Liver (tissue), 2 donors: ENCODE measurements around the gene EFEMP2.

Experiments
- CTCF ChIP-seq: fragments of 150-350 bp; IDR thresholded peaks from 2 replicates; pipeline ENCODE4 v1.5.1; 2017; ENCODE audit warnings: improper control_type of control experiment, low read depth, low read length; ENCODE audit not compliant: missing input control
- TF ChIP-seq, protein P1 (sequence below): IDR thresholded peaks from 2 replicates; pipeline ENCODE4 v1.6.1; 2016; ENCODE audit warnings: antibody characterized with exemption
- donor health status: healthy.

GRCh38 chr11:65829459-65829858 lies 43.1 kb downstream of the EFEMP2 start:
- no peak for TF ChIP-seq CTCF
- TF ChIP-seq, protein P1, sequence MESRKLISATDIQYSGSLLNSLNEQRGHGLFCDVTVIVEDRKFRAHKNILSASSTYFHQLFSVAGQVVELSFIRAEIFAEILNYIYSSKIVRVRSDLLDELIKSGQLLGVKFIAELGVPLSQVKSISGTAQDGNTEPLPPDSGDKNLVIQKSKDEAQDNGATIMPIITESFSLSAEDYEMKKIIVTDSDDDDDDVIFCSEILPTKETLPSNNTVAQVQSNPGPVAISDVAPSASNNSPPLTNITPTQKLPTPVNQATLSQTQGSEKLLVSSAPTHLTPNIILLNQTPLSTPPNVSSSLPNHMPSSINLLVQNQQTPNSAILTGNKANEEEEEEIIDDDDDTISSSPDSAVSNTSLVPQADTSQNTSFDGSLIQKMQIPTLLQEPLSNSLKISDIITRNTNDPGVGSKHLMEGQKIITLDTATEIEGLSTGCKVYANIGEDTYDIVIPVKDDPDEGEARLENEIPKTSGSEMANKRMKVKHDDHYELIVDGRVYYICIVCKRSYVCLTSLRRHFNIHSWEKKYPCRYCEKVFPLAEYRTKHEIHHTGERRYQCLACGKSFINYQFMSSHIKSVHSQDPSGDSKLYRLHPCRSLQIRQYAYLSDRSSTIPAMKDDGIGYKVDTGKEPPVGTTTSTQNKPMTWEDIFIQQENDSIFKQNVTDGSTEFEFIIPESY: no peak
